GM19324 (cell line): ENCODE measurements around the gene TCP11X2.
"Not testable (repeated sequence)": the region's sequence is repeated elsewhere in the genome, so short reads cannot be mapped to it uniquely, and the experiment has no call there.

Source experiments
- ATAC-seq: cut with Tn5 transposase; IDR thresholded peaks from one replicate; pipeline ENCODE4 v1.9.1; 2021; ENCODE audit warnings: mild to moderate bottlenecking, moderate library complexity; ENCODE audit not compliant: unreplicated experiment, low FRiP score

TCP11X2 gene

GRCh38 chrX:102471762-102472220 is at the start of gene TCP11X2:
Gene TCP11X2, minus strand, starts transcription at chrX:102471812.
- ATAC-seq: not testable (repeated sequence)

- ATAC-seq: no peak
Observed at GRCh38 chrX:102517326-102517725, 45.7 kb upstream of the TCP11X2 start.

DNA sequence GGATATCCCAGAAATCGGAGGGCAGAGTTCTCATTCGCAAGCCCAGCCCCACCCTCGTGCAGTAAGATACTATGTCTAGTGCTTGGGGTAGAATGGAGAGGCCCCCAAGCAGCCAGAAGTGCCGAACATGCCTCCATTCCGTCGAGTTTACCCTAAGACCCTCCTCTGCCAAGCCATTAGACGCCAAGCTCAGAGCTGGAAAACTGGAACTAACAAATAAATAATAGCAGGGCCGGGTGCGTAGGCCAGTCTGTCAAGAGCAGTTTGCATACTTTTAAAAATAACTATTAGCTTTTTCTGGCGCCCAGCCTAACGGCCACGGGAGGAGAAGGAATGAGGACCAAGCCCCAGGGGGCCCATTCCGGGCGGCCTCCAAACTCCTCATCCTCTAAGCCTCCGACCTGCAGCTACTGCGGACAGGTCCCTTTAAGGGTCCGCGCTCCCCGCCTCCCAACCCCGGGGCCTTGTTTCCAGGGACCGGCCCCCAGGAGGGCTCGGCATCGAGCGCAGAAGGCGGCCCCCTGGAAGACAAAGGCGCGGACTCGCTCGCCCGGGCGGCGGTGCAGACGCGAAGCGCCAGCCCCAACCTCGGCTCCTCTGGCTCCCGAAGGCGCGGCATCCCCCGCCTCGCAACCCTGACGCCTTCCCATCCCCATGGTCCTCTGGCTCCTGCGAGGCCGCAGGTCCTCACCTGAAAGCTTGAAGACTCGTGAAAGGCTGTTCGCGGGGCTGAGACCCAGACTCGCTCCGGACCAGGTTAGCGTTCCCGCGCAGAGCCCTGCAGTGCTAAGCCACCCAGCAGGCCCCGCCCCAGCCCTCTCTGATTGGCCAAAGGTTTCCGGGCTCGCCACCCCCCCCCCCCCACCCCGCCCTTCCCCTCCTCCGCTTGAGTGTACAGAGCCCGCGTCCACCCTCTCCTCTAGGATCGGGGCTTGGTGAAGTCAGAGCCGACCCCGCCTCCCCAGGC is 44.6 kb upstream of the TCP11X2 start, which contains the start of gene TMSB15A:
Gene TMSB15A, minus strand, starts transcription at position 765 of the 967 bp plus-strand sequence.
- ATAC-seq: peak; percentile 76

DNA sequence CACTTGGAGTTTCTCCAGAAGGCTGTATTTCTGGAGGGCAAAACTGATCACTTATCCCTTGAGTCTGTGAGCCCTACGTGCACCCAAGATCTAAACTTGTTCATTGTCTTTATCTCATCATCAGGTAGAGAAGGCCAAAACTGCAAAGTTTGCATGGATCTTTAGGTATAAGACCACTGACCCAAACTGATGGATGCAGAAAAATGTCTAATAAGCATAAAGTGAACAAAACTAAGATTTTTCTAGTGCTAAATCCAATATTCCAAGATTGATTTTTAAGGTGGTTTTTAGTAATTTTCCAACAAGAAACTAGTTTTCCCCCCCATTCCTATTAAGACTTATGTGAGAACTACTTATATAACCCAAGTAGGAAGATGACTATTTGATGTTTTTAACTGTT is 42.9 kb upstream of the TCP11X2 start:
- no peak for ATAC-seq

- ATAC-seq: no peak
Observed at GRCh38 chrX:102498732-102499131, 27.1 kb upstream of the TCP11X2 start.

DNA sequence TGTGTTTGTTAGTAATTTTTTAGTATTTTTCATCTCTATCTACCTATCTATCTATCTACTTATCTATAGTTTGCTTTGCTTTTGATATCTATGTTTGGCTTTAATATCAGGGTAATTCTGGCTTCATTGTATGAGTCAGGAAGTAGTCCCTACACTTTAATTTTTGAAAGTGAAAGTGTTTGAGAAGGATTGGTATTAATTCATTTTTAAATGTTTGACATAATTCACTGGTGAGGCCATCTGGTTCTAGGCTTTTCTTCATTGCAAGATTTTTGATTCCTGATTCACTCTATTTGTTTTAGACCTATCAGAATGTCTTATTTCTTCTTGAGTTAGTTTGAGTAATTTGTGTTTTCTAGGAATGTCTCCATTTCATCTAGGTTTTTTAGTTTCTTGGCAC is 20.2 kb upstream of the TCP11X2 start:
- ATAC-seq: no peak

DNA sequence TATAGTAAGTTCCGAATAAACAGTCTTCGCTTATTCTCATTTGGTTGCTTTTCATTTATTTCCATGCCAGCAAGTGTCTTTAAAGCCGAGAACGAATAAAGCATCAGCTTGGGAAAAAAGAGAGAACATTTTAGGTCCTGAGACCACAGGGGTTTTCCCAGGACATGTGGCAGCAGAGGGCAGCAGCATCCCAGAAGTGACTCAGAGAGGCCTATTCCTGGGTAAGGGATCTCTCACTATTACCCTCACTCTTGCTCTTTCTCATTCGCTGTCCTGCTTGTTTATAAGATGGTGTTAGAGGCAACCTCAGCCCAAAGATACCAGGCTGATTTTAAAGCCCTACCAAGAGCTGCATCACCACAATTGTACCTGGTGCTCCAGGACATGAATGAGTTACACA is 7.2 kb upstream of the TCP11X2 start:
- ATAC-seq: not testable (repeated sequence)

GRCh38 chrX:102470215-102470614 is 1.4 kb downstream of the TCP11X2 start:
- ATAC-seq: not testable (repeated sequence)

DNA sequence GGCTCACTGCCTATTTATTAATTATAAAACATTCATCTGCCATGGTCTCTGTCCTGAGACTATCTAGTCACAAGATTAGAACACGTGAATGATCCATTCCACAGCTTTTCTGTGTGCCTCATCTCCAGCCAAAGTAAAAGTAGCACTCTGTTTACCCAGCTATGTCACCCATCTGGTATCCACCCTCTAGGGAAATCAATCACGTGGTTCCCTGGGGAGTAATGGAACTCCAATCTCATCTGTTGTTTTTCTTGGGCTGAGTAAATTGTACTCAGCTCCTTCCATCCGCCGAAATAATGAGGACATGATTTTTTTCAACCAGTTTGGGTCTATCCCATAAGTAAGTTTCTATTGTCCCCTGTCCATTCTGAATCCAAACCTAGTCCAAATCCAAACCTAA is 13.0 kb downstream of the TCP11X2 start:
- not testable (repeated sequence) for ATAC-seq

DNA sequence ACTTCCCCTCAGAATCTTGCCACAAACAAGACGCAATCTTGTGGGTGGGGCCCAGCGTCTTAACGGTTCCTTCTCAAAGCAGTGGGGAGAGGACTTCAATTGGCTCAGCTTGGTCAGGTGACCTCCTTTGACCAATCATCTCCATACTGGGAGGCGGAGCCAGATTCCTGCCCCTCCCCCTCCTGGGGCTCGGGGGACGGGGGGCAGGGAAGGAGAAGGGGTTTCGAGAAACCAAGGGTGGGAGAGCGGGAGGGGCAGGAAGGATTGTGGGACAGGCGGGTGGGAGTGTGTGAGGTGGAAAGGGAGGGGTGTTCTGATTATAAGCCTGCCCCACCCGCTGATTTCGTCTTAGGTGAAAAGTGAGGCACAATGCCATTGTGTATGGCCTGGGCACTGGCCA is 31.7 kb downstream of the TCP11X2 start, which contains the start of gene NXF2B:
Gene NXF2B, minus strand, starts transcription at position 101 of the 400 bp plus-strand sequence. CDS start 59,972 bp downstream, outside the sequence.
- ATAC-seq: not testable (repeated sequence)

DNA sequence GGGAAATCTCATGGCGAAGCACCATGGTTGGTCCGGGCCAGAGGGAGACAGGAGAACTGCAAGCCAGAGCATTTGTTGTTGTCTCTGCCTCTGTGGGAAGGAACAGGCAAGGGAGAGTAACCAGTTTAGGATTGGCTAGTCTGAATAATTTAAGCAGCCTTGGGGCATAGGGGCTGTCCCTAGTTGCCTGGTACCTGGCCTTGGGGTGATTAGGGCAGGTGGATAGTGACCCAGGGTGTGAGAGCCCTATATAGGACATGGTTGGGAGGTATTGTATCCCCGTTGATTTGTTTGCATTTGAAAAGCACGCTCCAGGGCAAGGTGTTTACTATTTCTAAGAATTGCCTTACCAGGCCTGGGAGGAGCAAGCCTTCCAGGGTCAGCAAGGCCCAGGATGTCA is 57.1 kb downstream of the TCP11X2 start:
- ATAC-seq: not testable (repeated sequence)
